ENCODE data around the gene RDX.

RDX gene

GRCh38 chr11:110159476-110159875 is 136.9 kb downstream of the RDX start:
- Mint-ChIP-seq H3K27ac (no peak overlapping the region), H3K4me3 (no peak overlapping the region), H3K4me1 (no peaks in the 10 kb centered on the region), H3K36me3 (no peaks in the 10 kb centered on the region), H3K9me3 (no peaks in the 10 kb centered on the region), H3K27me3 (peaks cover 9% of the 10 kb centered on the region)

- Mint-ChIP-seq H3K27ac (no peak overlapping the region), H3K36me3 (no peaks in the 10 kb centered on the region), H3K4me3 (no peak overlapping the region), H3K9me3 (no peaks in the 10 kb centered on the region), H3K27me3 (peaks cover 13% of the 10 kb centered on the region), H3K4me1 (no peaks in the 10 kb centered on the region)
These were observed 137.9 kb downstream of the RDX start for GRCh38 chr11:110158317-110159200.

- peaks cover 13% of the 10 kb centered on the region for H3K27me3 Mint-ChIP-seq
- no peaks in the 10 kb centered on the region for H3K4me1 Mint-ChIP-seq
- no peak overlapping the region for H3K27ac Mint-ChIP-seq
- H3K36me3 Mint-ChIP-seq = no peaks in the 10 kb centered on the region
- no peak overlapping the region for H3K4me3 Mint-ChIP-seq
- H3K9me3 Mint-ChIP-seq = no peaks in the 10 kb centered on the region
These were observed 139.9 kb downstream of the RDX start for GRCh38 chr11:110156503-110156902.

GRCh38 chr11:110153474-110153873 is 142.9 kb downstream of the RDX start:
- Mint-ChIP-seq H3K27ac (no peak overlapping the region), H3K27me3 (peaks cover 10% of the 10 kb centered on the region), H3K4me1 (no peaks in the 10 kb centered on the region), H3K9me3 (no peaks in the 10 kb centered on the region), H3K4me3 (no peak overlapping the region), H3K36me3 (no peaks in the 10 kb centered on the region)

- Mint-ChIP-seq H3K27ac (no peak overlapping the region), H3K4me3 (no peak overlapping the region), H3K9me3 (no peaks in the 10 kb centered on the region), H3K4me1 (no peaks in the 10 kb centered on the region), H3K36me3 (no peaks in the 10 kb centered on the region), H3K27me3 (peaks cover 10% of the 10 kb centered on the region)
These were observed 144.2 kb downstream of the RDX start for GRCh38 chr11:110152199-110152598.

- Mint-ChIP-seq H3K36me3 (no peaks in the 10 kb centered on the region), H3K4me3 (no peak overlapping the region), H3K27ac (no peak overlapping the region)
These were observed 147.4 kb downstream of the RDX start for GRCh38 chr11:110148775-110149744.

GRCh38 chr11:110147962-110148709 is 148.3 kb downstream of the RDX start:
- Mint-ChIP-seq H3K27ac (no peak overlapping the region), H3K36me3 (no peaks in the 10 kb centered on the region), H3K4me3 (no peak overlapping the region), H3K4me1 (no peaks in the 10 kb centered on the region), H3K9me3 (no peaks in the 10 kb centered on the region), H3K27me3 (peaks cover 8% of the 10 kb centered on the region)

More at GRCh38 chr11:110148775-110149744, 147.4 kb downstream of the RDX start:
- H3K4me1 Mint-ChIP-seq = no peaks in the 10 kb centered on the region
- peaks cover 12% of the 10 kb centered on the region for H3K27me3 Mint-ChIP-seq
- H3K9me3 Mint-ChIP-seq = no peaks in the 10 kb centered on the region

GRCh38 chr11:110141812-110142211 is 154.6 kb downstream of the RDX start:
- Mint-ChIP-seq H3K36me3 (no peaks in the 10 kb centered on the region), H3K27ac (no peak overlapping the region), H3K9me3 (no peaks in the 10 kb centered on the region), H3K4me3 (no peak overlapping the region), H3K27me3 (peaks cover 8% of the 10 kb centered on the region), H3K4me1 (no peaks in the 10 kb centered on the region)

- Mint-ChIP-seq H3K4me1 (no peaks in the 10 kb centered on the region), H3K36me3 (no peaks in the 10 kb centered on the region), H3K4me3 (no peak overlapping the region), H3K27me3 (peaks cover 4% of the 10 kb centered on the region), H3K9me3 (no peaks in the 10 kb centered on the region), H3K27ac (no peak overlapping the region)
These were observed 162.3 kb downstream of the RDX start for GRCh38 chr11:110134110-110134509.

GRCh38 chr11:110133160-110133559 is 163.3 kb downstream of the RDX start:
- Mint-ChIP-seq H3K27ac (no peak overlapping the region), H3K9me3 (no peaks in the 10 kb centered on the region), H3K27me3 (peaks cover 4% of the 10 kb centered on the region)

GRCh38 chr11:110131386-110132123 is 164.9 kb downstream of the RDX start:
- Mint-ChIP-seq H3K36me3 (no peaks in the 10 kb centered on the region), H3K9me3 (no peaks in the 10 kb centered on the region), H3K4me1 (no peaks in the 10 kb centered on the region), H3K4me3 (no peak overlapping the region), H3K27me3 (peaks cover 5% of the 10 kb centered on the region), H3K27ac (no peak overlapping the region)

More at GRCh38 chr11:110133160-110133559, 163.3 kb downstream of the RDX start:
- no peak overlapping the region for H3K4me3 Mint-ChIP-seq
- no peaks in the 10 kb centered on the region for H3K4me1 Mint-ChIP-seq
- H3K36me3 Mint-ChIP-seq = no peaks in the 10 kb centered on the region

GRCh38 chr11:110130642-110131238 is 165.7 kb downstream of the RDX start:
- no peaks in the 10 kb centered on the region for H3K9me3 Mint-ChIP-seq
- H3K36me3 Mint-ChIP-seq = no peaks in the 10 kb centered on the region
- no peaks in the 10 kb centered on the region for H3K4me1 Mint-ChIP-seq
- no peak overlapping the region for H3K4me3 Mint-ChIP-seq
- H3K27ac Mint-ChIP-seq = no peak overlapping the region
- peaks cover 5% of the 10 kb centered on the region for H3K27me3 Mint-ChIP-seq

- H3K27me3 Mint-ChIP-seq = peaks cover 8% of the 10 kb centered on the region
- H3K36me3 Mint-ChIP-seq = no peaks in the 10 kb centered on the region
- H3K4me3 Mint-ChIP-seq = no peak overlapping the region
- H3K9me3 Mint-ChIP-seq = no peaks in the 10 kb centered on the region
- H3K27ac Mint-ChIP-seq = no peak overlapping the region
- no peaks in the 10 kb centered on the region for H3K4me1 Mint-ChIP-seq
These were observed 168.3 kb downstream of the RDX start for GRCh38 chr11:110128161-110128560.

GRCh38 chr11:110126936-110127335 is 169.5 kb downstream of the RDX start:
- Mint-ChIP-seq H3K36me3 (no peaks in the 10 kb centered on the region), H3K4me3 (no peak overlapping the region), H3K27ac (no peak overlapping the region), H3K4me1 (no peaks in the 10 kb centered on the region), H3K9me3 (no peaks in the 10 kb centered on the region), H3K27me3 (peaks cover 8% of the 10 kb centered on the region)
